Midbrain (tissue), 1 donor: ENCODE data around the gene NINL.
"Not testable (repeated sequence)": the region's sequence is repeated elsewhere in the genome, so short reads cannot be mapped to it uniquely, and the experiment has no call there.

ENCODE experiments used
- DNase-seq: peaks from one replicate; lab custom pipeline; 2025; lab: John Stamatoyannopoulos, UW

The NINL gene

GRCh38 chr20:25592135-25592852 is 7.0 kb upstream of the NINL start:
- no peak for DNase-seq

- DNase-seq = not testable (repeated sequence)
Observed at GRCh38 chr20:25590778-25591177, 5.4 kb upstream of the NINL start.

- DNase-seq = no peak
Observed at GRCh38 chr20:25588491-25588890, 3.2 kb upstream of the NINL start.

GRCh38 chr20:25587536-25587935 is 2.2 kb upstream of the NINL start:
- no peak for DNase-seq

- DNase-seq = no peak
Observed at GRCh38 chr20:25586877-25587276, 1.5 kb upstream of the NINL start.

- DNase-seq = not testable (repeated sequence)
Observed at GRCh38 chr20:25583607-25584006, 1.7 kb downstream of the NINL start.

- no peak for DNase-seq
Observed at GRCh38 chr20:25580711-25581110, 4.6 kb downstream of the NINL start.

GRCh38 chr20:25579081-25579770 is 6.1 kb downstream of the NINL start:
- DNase-seq = no peak

- DNase-seq = peak; percentile 12
Observed at GRCh38 chr20:25576783-25577530, 8.4 kb downstream of the NINL start.

- DNase-seq = no peak
Observed at GRCh38 chr20:25574411-25574810, 10.9 kb downstream of the NINL start.

- DNase-seq = no peak
Observed at GRCh38 chr20:25573288-25574251, 11.8 kb downstream of the NINL start.

GRCh38 chr20:25571817-25572216 is 13.5 kb downstream of the NINL start:
- no peak for DNase-seq

- DNase-seq = no peak
Observed at GRCh38 chr20:25571240-25571639, 14.1 kb downstream of the NINL start.

GRCh38 chr20:25570148-25570530 is 15.2 kb downstream of the NINL start:
- no peak for DNase-seq

- DNase-seq = no peak
Observed at GRCh38 chr20:25567286-25567685, 18.0 kb downstream of the NINL start.

- no peak for DNase-seq
Observed at GRCh38 chr20:25566821-25567220, 18.5 kb downstream of the NINL start.

GRCh38 chr20:25565578-25566157 is 19.7 kb downstream of the NINL start:
- no peak for DNase-seq

GRCh38 chr20:25563876-25564275 is 21.5 kb downstream of the NINL start:
- DNase-seq = no peak

GRCh38 chr20:25563362-25563761 is 22.0 kb downstream of the NINL start:
- no peak for DNase-seq

- DNase-seq = not testable (repeated sequence)
Observed at GRCh38 chr20:25561771-25562170, 23.6 kb downstream of the NINL start.

- DNase-seq = no peak
Observed at GRCh38 chr20:25553819-25554296, 31.5 kb downstream of the NINL start.
